ENCODE data around the gene DNAH3. TPM values are rescaled to one million over a fixed set of nuclear protein-coding genes. Genes with fewer than 3 reads are reported as not detected.

The DNAH3 gene
- total and polyA plus RNA-seq, 2 of the 13 experiments (the other 11 are each of a cell fraction or from before 2014, with no cell fraction given) = 0.07 to 0.08 TPM

DNA sequence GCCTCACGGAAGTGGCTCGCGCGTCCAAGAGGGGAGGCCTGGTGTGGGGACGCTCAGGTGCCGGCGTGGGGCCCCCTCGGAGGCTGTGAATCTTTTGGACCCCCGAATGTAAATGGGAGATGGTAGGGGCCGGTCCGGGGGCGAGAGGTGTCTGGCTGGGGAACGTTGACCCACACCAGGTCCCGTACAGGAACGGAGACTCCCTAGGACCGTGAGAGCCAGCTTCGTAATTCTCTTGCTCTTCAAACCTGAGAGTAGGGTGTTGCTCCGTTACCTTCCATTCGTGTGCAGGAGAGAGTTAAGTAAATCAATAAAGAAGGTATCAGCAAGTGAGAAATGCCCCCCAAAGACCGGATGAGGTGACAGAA is 249.6 kb downstream of the DNAH3 start (continued):
- TF ChIP-seq ZNF20 (CRISPR knock-in tag; IDR thresholded peaks at IDR 0.05) = no peak
- 0 out of 2 replicates have a peak, but pooled peaks have one; percentile 79 for TF ChIP-seq NR1H2 (CRISPR knock-in tag; IDR thresholded peaks at IDR 0.05; ENCODE audit: borderline replicate concordance, low read depth)
- TF ChIP-seq ZNF749 (CRISPR knock-in tag; IDR thresholded peaks at IDR 0.05; ENCODE audit: borderline replicate concordance) = no peak
- TF ChIP-seq TEAD2 (CRISPR knock-in tag; IDR thresholded peaks at IDR 0.05) = peak; percentile 63; the same call in 1 of the 2 replicates
- TF ChIP-seq ZFP37 (CRISPR knock-in tag; IDR thresholded peaks at IDR 0.05; ENCODE audit: borderline replicate concordance) = 0 out of 2 replicates have a peak, but pooled peaks have one; percentile 13
- TF ChIP-seq, protein P1, sequence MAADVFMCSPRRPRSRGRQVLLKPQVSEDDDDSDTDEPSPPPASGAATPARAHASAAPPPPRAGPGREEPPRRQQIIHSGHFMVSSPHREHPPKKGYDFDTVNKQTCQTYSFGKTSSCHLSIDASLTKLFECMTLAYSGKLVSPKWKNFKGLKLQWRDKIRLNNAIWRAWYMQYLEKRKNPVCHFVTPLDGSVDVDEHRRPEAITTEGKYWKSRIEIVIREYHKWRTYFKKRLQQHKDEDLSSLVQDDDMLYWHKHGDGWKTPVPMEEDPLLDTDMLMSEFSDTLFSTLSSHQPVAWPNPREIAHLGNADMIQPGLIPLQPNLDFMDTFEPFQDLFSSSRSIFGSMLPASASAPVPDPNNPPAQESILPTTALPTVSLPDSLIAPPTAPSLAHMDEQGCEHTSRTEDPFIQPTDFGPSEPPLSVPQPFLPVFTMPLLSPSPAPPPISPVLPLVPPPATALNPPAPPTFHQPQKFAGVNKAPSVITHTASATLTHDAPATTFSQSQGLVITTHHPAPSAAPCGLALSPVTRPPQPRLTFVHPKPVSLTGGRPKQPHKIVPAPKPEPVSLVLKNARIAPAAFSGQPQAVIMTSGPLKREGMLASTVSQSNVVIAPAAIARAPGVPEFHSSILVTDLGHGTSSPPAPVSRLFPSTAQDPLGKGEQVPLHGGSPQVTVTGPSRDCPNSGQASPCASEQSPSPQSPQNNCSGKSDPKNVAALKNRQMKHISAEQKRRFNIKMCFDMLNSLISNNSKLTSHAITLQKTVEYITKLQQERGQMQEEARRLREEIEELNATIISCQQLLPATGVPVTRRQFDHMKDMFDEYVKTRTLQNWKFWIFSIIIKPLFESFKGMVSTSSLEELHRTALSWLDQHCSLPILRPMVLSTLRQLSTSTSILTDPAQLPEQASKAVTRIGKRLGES (CRISPR knock-in tag; IDR thresholded peaks at IDR 0.05; ENCODE audit: borderline replicate concordance) = 0 out of 2 replicates have a peak, but pooled peaks have one; percentile 9
- TF ChIP-seq SATB2 (CRISPR knock-in tag; IDR thresholded peaks at IDR 0.05) = no peak; the same call in 1 of the 2 replicates
- TF ChIP-seq SUZ12 (IDR thresholded peaks at IDR 0.05; ENCODE audit: low read depth, low read length) = no peak
- 0 out of 2 replicates have a peak, but pooled peaks have one; percentile 8 for TF ChIP-seq NFKB2 (CRISPR knock-in tag; IDR thresholded peaks at IDR 0.05; ENCODE audit: borderline replicate concordance)
- TF ChIP-seq SRY (CRISPR knock-in tag; IDR thresholded peaks at IDR 0.05) = peak; percentile 18; the same call in 1 of the 2 replicates
- TF ChIP-seq THYN1 (CRISPR knock-in tag; IDR thresholded peaks at IDR 0.05; ENCODE audit: borderline replicate concordance, low read depth) = 0 out of 2 replicates have a peak, but pooled peaks have one; percentile 1
- peak; percentile 25; the same call in 1 of the 2 replicates for TF ChIP-seq YEATS4 (CRISPR knock-in tag; IDR thresholded peaks at IDR 0.05; ENCODE audit: borderline replicate concordance)
- TF ChIP-seq, protein P2, sequence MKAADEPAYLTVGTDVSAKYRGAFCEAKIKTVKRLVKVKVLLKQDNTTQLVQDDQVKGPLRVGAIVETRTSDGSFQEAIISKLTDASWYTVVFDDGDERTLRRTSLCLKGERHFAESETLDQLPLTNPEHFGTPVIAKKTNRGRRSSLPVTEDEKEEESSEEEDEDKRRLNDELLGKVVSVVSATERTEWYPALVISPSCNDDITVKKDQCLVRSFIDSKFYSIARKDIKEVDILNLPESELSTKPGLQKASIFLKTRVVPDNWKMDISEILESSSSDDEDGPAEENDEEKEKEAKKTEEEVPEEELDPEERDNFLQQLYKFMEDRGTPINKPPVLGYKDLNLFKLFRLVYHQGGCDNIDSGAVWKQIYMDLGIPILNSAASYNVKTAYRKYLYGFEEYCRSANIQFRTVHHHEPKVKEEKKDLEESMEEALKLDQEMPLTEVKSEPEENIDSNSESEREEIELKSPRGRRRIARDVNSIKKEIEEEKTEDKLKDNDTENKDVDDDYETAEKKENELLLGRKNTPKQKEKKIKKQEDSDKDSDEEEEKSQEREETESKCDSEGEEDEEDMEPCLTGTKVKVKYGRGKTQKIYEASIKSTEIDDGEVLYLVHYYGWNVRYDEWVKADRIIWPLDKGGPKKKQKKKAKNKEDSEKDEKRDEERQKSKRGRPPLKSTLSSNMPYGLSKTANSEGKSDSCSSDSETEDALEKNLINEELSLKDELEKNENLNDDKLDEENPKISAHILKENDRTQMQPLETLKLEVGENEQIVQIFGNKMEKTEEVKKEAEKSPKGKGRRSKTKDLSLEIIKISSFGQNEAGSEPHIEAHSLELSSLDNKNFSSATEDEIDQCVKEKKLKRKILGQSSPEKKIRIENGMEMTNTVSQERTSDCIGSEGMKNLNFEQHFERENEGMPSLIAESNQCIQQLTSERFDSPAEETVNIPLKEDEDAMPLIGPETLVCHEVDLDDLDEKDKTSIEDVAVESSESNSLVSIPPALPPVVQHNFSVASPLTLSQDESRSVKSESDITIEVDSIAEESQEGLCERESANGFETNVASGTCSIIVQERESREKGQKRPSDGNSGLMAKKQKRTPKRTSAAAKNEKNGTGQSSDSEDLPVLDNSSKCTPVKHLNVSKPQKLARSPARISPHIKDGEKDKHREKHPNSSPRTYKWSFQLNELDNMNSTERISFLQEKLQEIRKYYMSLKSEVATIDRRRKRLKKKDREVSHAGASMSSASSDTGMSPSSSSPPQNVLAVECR (CRISPR knock-in tag; IDR thresholded peaks at IDR 0.05; ENCODE audit: borderline replicate concordance) = peak; percentile 5; the same call in 1 of the 2 replicates
- 0 out of 2 replicates have a peak, but pooled peaks have one; percentile 5 for TF ChIP-seq SOX13 (IDR thresholded peaks at IDR 0.05)
- no peak for TF ChIP-seq SOX13 (CRISPR knock-in tag; conservative IDR thresholded peaks at IDR 0.05 in 1 of 2, IDR thresholded peaks at IDR 0.05 in 1 of 2)
- no peak for TF ChIP-seq TP53 (CRISPR knock-in tag; conservative IDR thresholded peaks at IDR 0.05)

All from HepG2 (cell line).